HUDEP-2 (cell line): ENCODE results near the gene MAPKBP1.

Experiments
- DNase-seq, 76 experiments: peaks; one replicate each; lab custom pipeline; 2025; ENCODE audit not compliant: unreplicated experiment in 76 of 76; lab: John Stamatoyannopoulos, UW

Gene MAPKBP1

DNA sequence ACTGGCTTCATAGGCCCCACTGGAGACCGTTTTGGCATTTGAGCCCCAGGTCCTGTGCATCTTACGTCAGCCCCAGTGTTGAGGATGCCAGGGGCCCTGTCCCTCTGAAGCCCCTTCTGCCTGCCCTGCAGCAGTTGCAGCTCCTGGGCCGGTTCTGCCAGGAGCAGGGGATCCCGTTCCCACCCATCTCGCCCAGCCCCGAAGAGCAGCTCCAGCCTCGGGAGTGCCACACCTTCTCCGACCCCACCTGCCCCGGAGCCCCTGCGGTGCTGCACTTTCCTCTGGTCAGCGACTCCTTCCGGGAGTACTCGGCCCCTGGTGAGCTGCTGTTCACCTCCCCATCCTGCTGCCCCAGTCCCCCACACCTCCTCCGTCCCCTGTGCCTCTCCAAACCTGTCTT, 72.9 kb downstream of the MAPKBP1 start:
- no peak for DNase-seq

DNA sequence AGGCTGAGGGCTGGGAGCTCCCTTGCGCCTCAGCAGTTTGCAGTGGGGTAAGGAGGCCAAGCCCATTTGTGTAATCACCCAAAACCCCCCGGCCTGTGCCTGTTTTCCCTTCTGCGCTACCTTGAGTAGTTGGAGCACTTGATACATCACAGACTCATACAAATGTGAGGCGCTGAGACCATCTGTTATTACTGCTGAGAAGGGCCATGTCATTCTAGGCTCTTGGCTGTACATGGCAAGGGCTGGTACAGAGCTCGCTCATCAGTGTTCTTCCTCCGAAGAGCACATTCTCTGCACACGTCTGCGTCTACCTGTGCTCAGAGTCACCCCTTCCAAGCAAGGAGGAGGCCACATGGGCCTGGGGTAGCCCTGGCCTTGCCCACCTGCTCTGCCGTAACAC, 73.7 kb downstream of the MAPKBP1 start:
- DNase-seq, result no peak

DNA sequence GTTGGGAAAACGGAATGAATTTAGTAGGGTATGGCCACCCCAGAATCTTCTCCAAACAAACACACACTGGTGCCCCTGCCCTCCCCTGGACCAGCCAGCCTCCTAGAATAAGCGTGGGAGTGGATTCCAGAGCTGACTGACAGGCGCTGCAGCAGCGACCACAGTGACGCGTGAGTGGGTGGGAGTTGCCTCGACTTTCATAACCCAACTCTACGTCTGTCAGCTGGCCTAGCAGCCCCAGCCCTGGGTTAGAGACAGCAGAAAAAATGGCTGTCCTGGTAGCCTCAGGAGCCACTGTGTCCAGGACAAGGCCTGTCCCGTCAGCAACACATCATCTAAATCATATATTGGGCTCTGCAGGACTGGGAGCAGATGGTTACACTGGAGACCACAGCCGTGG, 74.3 kb downstream of the MAPKBP1 start:
- no peak for DNase-seq

DNA sequence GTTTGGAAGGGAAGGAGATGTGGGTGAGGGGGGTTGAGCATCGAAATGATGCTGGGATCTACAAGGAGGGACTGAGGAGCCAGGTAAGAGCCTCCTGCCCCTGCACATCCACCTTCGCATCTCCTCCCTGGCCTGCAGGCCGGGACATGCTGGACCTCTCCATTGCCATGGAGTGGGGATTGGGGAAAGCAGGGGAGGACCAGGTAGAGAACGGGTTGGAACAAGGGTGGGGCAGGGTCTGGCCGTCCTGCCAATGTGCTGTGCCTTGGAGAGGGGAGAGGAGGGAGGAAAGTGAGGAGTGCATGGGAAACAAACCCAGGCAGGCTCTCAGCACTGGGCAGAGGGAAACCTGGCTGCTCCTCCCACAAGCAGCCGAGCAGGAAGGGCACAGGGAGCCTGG, 74.9 kb downstream of the MAPKBP1 start:
- DNase-seq, result no peak

DNA sequence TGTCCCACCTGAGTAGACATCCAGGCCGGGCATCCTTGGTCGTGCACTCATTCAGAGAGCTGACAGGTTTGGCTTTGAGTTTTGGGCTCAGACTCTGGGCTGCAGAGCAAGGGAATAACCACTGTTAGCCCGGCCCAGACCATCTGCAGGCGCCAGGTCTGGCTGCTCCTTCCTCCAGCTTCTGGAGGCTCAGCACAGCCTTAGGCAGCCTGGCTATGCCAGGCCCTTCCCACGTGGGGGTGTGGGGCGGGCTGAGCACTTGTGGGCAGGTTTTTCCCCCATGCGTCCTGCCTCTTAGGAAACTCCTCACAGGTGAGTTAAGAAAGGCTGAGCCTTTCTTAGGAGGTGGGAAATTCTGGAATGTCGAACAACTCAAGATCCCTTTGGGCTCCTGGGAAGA, 75.6 kb downstream of the MAPKBP1 start:
- DNase-seq, result no peak

GRCh38 chr15:41850482-41851166, 76.3 kb downstream of the MAPKBP1 start:
- no peak for DNase-seq

DNA sequence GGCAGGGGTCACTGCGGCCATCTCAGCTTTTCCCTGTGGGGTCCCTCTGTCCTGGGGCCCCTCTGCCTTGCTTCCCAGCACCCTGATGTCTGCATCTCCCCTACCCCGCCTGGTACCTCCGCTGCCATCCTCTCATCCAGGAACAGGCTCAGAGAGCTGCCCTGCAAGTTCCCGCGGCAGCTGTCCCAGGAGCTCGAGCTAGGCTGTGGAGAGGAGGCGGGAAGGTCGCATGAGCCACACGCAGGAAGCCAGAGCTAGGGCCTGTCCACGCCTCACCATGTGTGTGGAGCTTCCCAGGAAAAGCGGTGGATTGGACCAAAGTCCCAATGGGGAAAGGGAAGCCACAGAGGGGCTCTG, 76.9 kb downstream of the MAPKBP1 start:
- DNase-seq, result no peak

- DNase-seq, result no peak
Measured at GRCh38 chr15:41851755-41852370, 77.6 kb downstream of the MAPKBP1 start.

GRCh38 chr15:41852736-41853590, 78.7 kb downstream of the MAPKBP1 start:
- DNase-seq, result no peak

- no peak for DNase-seq
Measured at GRCh38 chr15:41853831-41854230, 79.5 kb downstream of the MAPKBP1 start.

DNA sequence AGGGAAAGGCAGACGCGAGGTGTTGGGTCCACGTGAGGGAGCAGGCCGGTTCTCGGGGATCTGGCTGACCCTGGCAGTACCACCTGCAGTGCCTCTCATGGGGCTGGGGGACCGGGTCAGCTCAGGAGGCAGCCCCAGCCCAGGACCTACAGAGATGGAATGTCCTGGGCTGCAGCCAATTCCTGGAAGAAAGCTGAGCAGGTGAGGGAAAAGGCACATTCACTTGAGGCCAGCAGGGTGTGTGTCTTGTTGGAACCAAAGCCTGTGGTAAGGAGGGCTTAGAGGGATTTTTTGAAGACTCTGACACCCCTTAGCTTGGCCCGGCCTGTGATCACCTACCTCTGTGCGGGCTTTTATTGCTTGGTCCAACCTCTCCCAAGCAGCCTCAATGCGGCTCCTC, 80.2 kb downstream of the MAPKBP1 start:
- no peak for DNase-seq

DNA sequence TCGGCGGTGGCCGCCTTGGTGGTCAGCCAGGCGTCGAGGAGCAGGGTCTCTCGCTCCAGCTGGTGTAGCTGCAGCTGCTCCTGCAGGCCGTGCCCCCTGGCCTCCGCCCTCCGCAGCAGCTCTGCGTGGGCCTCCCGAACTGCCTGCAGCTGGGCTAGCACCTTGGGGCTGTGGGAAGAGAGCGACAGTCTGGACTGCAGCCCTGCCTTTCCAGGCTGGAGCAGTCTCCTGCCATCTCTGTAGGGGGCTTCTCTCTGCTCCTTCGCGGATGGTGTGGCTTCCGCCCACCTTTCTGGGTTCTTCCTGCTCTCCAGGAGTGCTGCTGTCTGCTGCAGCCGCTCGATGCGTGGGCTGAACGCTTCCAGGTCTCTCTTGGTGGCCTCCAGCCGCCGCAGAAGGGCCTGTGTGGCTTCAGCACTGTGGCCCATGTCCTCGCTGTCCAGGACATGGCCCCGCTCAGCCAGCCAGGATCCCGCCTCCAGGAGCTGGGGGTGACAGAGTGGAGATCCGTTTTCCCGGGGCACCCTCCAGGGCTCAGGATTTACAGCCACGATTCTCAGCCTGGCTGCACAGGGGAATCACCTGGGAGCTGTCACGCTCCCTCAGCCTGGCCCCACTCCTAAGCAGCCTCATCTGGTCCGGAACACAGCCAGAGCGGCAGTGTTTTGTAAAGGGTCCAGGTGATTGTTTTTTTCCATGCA, 81.1 kb downstream of the MAPKBP1 start:
- no peak for DNase-seq

GRCh38 chr15:41856262-41856661, 82.0 kb downstream of the MAPKBP1 start:
- DNase-seq, result no peak

DNA sequence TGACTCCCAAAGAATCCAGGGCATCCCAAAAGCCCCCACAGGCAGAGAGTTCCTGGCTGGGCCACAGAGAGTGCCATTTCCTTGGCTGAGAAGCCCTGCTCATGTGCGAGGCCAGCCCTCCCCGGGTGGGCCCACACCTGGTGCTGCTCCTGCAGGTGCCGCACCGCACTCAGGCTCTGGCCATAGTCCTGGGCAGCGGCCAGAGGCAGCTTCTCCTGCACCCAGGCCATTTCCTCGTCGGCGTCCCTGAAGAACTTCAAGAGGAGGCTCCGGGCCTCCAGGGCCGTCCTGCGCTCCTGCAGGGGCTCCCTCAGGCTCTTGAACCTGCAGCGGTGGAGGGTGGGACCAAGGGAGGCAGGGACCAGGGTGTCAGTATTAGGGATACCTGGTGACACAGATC, 82.4 kb downstream of the MAPKBP1 start:
- DNase-seq, result no peak

GRCh38 chr15:41857316-41857715, 83.0 kb downstream of the MAPKBP1 start:
- no peak for DNase-seq

DNA sequence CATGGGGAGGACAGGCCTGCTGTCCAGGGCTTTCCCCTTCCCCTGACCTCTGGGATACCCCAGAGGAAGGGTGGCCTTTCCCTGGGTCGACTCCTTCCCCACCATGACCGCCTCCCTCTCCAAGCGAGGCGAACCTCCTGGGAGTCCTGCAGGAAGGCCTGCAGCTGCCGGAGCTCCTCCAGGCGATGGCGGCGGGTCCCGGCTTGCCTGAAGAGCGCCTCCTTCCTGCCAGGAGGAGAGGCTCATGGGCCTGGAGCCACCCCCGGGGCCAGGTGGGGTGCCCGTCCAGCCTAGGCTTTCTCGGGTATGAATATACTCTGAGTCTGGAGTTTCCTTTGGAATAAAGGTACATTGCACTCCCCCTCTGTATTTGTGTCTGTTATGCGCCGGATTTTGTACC, 84.5 kb downstream of the MAPKBP1 start:
- DNase-seq, result no peak

DNA sequence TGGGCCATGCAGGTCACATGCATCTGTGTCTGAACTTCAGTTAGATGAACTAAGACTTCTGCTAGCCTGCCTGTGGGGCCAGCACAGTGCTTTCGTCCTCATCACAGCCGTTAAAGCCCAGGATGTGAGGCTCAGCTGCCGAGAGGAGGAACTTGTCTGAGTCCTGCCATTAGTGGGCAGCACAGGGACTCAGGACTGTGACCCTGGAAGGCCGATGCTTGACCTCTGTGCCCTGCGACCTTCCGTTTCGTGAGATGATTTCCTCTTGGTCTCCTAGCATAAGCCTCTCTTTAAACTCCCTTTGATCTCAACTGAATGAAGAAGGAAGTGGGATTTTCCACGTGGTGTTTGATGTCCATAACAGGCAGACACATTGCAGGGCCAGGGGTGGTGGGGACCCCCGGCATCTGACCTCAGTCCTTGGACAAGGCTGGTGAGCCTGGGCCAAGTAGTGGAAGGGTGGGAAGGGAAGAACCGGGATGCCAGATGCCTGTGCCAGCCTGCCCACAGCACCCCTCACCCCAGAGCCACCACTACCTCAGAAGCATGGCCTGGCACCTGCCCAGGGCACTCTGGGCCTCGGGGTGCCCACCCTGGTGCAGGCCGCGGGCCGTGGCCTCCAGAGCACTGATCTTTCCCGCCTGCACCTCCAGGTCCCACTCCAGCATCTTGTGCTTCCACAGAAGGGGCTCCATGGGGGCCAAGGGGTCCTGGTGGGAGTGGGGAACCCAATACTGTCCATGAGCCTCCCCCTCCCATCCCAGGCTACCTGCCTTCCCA, 86.0 kb downstream of the MAPKBP1 start:
- peak in 1 of 76 experiments; percentile 5 for DNase-seq

- DNase-seq, result no peak
Measured at GRCh38 chr15:41861736-41862356, 87.6 kb downstream of the MAPKBP1 start.

DNA sequence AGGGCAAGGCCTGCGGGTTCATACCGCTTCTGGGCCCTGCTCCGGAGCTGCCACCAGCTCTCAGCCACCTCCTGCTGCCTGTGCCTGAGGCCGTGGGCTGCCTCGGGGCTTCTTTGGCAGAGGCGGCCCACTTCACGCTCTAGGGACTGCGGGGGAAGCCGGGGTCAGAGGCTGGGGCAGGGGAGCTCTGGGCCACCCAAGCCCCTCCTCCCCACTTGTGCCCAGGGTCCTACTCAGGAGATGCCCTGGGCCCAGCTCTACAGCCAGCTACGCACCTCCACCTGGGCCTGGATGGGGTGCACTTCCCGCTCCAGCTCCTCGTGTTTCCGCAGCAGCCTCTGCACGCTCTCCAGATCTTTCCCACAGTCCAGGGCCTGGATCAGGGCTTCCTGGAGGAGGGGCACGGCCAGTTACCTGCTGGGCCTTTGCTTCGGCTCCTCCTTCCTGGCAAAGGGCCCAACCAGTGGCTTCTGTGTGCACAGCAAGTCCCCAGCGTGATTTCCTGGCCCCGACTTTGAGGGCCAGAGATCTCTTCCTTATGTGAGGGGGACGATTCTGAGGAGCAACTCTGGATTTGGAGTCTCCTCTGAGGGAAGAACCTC, 88.3 kb downstream of the MAPKBP1 start:
- DNase-seq, result no peak
